ENCODE results near the gene ZNF385C.

The ZNF385C gene

GRCh38 chr17:41996855-41997164 lies 101.5 kb downstream of the ZNF385C start:
- no peak for TF ChIP-seq ZFX (IDR thresholded peaks at IDR 0.05)
- no peak for TF ChIP-seq CTCF (conservative IDR thresholded peaks at IDR 0.05)
- H3K27ac ChIP-seq = no peak overlapping the region

GRCh38 chr17:41992576-41992975 lies 105.7 kb downstream of the ZNF385C start:
- no peak for TF ChIP-seq ZFX (IDR thresholded peaks at IDR 0.05)
- TF ChIP-seq CTCF (conservative IDR thresholded peaks at IDR 0.05) = no peak
- no peak overlapping the region for H3K27ac ChIP-seq

DNA sequence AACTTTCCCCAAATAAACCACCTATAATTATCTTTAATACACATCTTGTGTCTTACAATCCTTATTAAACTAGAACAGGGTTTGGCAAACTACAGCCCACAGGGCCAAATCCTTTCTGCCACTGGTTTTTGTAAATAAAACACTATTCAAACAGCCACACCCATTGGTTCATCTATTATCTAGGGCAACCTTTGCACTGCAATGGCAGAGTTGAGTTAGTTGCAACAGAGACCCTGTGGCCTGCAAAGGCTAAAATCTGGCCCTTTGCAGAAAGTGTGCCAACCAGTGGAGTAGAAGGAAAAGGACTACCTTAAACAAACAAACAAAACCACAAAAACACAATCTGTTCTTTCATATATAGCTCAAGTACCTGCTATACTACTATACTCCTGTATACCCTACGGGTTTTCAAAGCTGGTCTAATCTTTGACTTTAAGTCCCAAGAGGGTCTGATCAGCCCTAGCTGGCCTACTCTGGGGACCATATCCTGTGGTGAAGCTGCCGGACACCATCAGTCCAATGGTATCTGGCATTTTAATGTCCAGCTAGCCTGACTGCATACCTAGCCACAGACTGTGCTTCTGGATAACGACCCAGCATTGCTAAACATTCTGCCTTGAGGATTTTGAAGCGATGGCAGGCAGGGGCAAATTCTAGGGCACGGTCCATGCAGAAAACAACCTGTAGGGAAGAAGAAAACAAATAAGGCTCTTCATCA lies 108.4 kb downstream of the ZNF385C start:
- no peak overlapping the region for H3K27ac ChIP-seq

DNA sequence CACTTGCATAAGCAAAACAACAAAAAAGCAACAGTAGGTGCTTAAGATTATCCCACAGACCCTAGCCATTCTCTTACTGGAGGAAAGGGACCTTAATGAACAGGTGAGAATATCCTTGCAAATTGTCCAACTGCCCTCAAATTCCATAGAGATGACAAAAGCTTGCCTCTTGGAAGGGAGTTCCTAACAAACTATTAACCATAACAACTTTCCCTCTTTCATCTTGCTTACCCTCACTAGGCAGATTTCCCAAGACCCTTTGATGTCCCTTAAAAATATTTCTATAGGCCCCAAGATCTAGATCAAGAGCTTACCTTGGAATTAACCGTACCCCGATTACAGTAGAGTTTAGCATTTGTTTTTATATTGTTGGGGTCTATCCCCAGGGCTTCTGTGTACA lies 109.9 kb downstream of the ZNF385C start:
- no peak overlapping the region for H3K27ac ChIP-seq
- TF ChIP-seq ZFX (IDR thresholded peaks at IDR 0.05) (no peak), CTCF (conservative IDR thresholded peaks at IDR 0.05) (no peak)

More for the DNA sequence above, 108.4 kb downstream of the ZNF385C start:
- no peak for TF ChIP-seq CTCF (conservative IDR thresholded peaks at IDR 0.05)
- no peak for TF ChIP-seq ZFX (IDR thresholded peaks at IDR 0.05)

DNA sequence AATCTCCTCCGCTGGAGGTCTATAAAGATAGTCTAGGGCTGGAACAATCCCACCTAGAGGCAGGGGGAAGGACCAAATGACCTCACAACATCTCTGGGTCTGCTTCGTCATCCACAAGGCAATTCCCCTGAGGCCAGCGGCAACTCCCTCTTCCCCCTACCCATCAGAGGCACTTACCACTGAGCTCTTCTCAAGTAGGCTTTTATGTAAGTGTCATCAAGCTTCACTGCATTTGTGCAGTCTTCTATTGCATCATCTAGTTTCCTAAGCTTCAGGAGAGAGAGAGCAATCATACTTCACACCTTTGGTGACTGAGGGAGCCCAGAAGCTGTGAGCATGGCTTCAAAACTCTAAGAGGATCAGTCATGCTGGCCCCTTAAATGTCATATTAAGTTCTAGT lies 110.6 kb downstream of the ZNF385C start:
- TF ChIP-seq CTCF (conservative IDR thresholded peaks at IDR 0.05) (no peak), ZFX (IDR thresholded peaks at IDR 0.05) (no peak)
- no peak overlapping the region for H3K27ac ChIP-seq

DNA sequence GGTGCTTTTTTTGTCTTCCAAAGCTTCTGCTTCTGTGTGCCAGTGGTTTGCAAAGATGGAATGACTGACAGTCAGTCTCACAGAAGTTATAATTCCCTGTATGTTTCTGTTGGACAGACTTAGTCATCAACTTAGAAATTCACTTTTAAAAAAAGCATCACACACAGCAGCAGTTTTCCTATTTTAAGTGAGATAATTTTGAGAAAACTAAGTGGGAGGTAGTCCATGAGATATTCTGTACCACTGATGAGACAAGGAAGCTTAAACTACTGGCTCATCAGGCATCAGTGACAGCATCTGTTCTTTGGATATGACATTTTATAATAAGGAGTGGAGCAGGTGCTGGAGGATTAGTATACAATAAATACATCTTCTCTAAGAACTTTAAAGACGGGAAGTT lies 111.6 kb downstream of the ZNF385C start:
- no peak for TF ChIP-seq CTCF (conservative IDR thresholded peaks at IDR 0.05)
- no peak for TF ChIP-seq ZFX (IDR thresholded peaks at IDR 0.05)
- no peak overlapping the region for H3K27ac ChIP-seq

- no peak for TF ChIP-seq ZFX (IDR thresholded peaks at IDR 0.05)
- TF ChIP-seq CTCF (conservative IDR thresholded peaks at IDR 0.05) = no peak
- H3K27ac ChIP-seq = no peak overlapping the region
These were observed 112.4 kb downstream of the ZNF385C start for GRCh38 chr17:41985919-41986318.
